ENCODE results near the gene SUN3.

The SUN3 gene

DNA sequence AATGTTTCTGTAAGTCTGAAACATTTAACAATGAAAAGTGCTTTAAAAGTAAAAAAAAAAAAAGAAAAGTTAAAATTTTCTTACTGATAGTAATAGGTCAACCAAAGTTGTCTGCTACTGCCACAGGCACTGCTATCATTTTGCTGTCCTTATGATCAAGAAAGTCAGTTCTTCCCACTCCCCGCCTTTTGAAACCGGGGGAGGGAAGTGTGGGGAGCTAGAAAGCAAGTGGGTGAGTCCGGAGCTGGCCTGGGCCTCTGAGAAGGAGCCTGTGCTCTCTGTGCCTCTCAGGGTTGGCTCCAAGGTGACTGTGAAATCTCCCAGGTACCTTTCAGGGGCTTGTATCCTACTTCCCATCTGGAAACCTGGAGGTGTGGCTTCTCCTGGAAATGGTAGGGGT, 13.7 kb upstream of the SUN3 start:
- TF ChIP-seq, protein P1, sequence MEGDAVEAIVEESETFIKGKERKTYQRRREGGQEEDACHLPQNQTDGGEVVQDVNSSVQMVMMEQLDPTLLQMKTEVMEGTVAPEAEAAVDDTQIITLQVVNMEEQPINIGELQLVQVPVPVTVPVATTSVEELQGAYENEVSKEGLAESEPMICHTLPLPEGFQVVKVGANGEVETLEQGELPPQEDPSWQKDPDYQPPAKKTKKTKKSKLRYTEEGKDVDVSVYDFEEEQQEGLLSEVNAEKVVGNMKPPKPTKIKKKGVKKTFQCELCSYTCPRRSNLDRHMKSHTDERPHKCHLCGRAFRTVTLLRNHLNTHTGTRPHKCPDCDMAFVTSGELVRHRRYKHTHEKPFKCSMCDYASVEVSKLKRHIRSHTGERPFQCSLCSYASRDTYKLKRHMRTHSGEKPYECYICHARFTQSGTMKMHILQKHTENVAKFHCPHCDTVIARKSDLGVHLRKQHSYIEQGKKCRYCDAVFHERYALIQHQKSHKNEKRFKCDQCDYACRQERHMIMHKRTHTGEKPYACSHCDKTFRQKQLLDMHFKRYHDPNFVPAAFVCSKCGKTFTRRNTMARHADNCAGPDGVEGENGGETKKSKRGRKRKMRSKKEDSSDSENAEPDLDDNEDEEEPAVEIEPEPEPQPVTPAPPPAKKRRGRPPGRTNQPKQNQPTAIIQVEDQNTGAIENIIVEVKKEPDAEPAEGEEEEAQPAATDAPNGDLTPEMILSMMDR (IDR thresholded peaks at IDR 0.05; ENCODE audit: borderline replicate concordance, insufficient read depth, low read depth, low read length), result no peak
- no peak overlapping the region for H3K4me3 ChIP-seq (ENCODE audit: low read depth, low read length)

DNA sequence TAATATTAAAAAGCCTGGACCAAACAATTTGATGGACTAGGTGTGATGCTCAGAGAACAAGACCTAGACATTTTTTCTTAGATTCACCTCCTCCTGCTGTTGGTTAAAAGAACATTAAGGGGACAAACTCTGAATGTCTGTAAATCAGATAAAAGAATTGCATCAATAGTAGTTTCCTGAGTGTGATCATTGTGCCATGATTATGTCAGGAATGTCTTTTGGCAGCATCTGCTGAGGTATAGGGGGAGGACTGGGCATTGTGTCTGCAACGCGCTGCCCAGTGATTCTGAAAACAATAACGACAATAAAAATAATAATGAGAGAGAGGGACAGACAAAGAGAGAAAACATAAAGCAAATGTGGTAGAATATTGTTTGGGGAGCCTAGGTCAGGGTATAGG, 13.3 kb upstream of the SUN3 start:
- H3K4me3 ChIP-seq (ENCODE audit: low read depth, low read length), result no peak overlapping the region
- TF ChIP-seq, protein P1 (IDR thresholded peaks at IDR 0.05; ENCODE audit: borderline replicate concordance, insufficient read depth, low read depth, low read length), result no peak

DNA sequence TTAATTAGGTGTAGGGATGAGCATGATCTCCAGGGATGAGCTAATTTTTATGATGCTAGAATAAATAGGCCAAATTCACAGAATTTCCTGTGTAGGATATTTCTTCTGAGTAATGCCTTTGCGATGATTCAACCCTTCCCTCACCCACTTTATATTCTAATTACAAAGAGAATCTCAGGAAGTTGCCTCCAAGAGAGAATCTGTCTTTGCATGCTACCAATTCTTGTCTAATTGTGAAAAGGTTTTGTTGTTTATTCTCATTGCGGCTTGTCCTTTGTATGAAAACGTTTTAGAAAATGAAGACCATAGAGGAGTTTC, 12.7 kb upstream of the SUN3 start:
- TF ChIP-seq, protein P1 (IDR thresholded peaks at IDR 0.05; ENCODE audit: borderline replicate concordance, insufficient read depth, low read depth, low read length), result no peak

DNA sequence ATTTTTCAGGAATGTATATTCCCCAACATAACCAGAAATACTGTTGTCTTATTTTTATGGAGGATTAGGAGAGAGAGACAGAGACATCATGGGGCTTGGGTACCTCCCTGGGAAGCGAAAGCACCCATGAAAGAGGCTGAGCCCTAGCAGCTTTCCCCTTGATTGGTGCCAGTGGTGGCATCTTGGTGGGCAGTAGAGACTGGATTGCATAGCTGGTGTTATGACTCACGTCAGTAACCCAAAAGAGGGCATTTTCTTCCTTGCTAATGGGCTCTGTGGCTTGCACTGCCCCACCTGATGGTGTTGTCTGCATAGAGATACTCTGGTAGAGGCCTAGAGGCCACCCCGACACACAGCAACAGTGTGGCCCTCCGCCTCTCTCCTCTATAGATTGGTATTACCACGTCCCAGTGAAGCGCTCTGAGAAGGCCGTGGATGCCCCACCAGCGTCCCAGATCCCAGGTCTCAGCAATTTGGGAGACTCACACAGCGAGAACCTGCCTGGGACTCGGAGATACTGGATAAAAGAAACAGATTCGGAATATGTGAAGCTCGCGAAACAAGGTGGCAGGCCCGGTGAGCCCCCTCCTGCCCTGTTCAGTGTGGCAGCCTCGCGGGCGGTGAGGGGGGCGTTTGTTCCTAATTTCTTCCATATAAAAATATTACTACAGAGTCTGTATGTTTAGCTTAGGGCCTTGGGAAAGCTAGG, 12.2 kb upstream of the SUN3 start:
- no peak overlapping the region for H3K4me3 ChIP-seq (ENCODE audit: low read depth, low read length)
- TF ChIP-seq, protein P1 (IDR thresholded peaks at IDR 0.05; ENCODE audit: borderline replicate concordance, insufficient read depth, low read depth, low read length), result no peak

More for the DNA sequence above, 12.7 kb upstream of the SUN3 start:
- no peak overlapping the region for H3K4me3 ChIP-seq (ENCODE audit: low read depth, low read length)

DNA sequence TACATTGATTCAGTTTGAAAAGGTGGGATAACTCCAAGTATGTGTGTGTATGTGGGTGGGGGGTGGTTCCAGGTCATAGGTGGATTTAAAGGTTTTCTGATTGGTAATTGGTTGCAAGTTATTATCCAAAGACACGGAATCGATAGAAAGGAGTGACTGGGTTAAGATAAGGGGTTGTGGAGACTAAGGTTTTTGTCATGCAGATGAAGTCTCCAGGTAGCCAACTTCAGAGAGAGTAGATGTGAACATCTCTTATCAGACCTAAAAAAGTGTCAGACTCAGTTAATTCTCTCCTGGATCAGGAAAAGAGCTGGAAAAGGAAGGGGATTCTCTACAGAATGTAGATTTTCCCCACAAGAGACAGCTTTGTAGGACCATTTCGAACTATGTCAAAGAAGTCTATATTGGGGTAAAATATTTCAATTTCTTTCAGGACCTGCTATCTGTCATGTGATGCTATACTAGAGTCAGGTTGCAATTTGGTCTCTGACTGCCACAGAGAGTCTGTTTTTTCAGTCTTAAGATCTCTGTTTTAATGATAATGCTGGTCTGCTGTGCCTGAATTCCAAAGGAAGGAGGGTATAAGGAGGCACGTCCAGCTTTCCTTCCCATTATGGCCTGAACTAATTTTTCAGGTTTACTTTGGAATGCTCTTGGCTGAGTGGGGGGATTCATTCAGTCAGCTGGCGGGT, 10.1 kb upstream of the SUN3 start:
- TF ChIP-seq, protein P1 (IDR thresholded peaks at IDR 0.05; ENCODE audit: borderline replicate concordance, insufficient read depth, low read depth, low read length), result no peak
- no peak overlapping the region for H3K4me3 ChIP-seq (ENCODE audit: low read depth, low read length)

DNA sequence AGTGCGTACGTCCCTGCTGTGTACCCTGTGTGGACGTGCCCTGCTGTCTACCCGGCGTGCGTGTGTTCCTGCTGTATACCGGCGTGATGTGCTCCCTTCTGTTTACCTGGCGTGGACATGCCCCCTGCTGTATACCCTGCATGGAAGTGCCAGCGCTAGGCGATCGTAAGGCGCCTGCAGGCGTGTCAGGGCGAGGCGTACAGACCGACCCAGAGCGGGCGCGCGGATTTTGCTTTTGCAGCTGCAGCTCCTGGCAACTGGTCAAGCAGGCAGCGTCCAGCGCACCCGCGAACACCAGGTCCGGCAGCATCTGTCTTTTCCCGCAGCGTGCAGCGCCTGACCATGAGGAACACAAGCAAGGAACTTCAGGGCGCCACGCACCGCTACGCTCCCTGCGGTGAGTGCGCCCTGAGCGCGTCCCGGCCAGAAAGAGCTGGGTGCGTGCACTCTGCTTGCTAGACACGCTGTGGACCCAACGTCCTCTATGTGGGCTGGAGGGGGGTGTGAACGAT, 7.1 kb upstream of the SUN3 start:
- TF ChIP-seq, protein P1 (IDR thresholded peaks at IDR 0.05; ENCODE audit: borderline replicate concordance, insufficient read depth, low read depth, low read length), result no peak
- H3K4me3 ChIP-seq (ENCODE audit: low read depth, low read length), result peak overlapping the region; percentile 61

All from GM12875 (cell line).